ENCODE data around the gene MYH7B. TPM values are rescaled to one million over a fixed set of nuclear protein-coding genes. Genes with fewer than 3 reads are reported as not detected.

Gene MYH7B
- polyA plus RNA-seq, 1 experiment: 0.01 TPM

- H3K27me3 ChIP-seq (ENCODE audit: control insufficient read depth, insufficient read depth, low read length): no peaks in the 10 kb centered on the region
- TF ChIP-seq CTCF (IDR thresholded peaks at IDR 0.05; ENCODE audit: insufficient read depth, low read depth, low read length): no peak
- peaks cover 4% of the 10 kb centered on the region for H3K36me3 ChIP-seq (ENCODE audit: control insufficient read depth, insufficient read depth, low read length)
- no peak for DNase-seq (ENCODE audit: low read depth)
- H3K4me3 ChIP-seq (ENCODE audit: low read depth, low read length): no peak overlapping the region
- CTCF ChIA-PET: no interaction called here
- POLR2A ChIA-PET: no interaction called here
Measured at GRCh38 chr20:34916774-34917354, 38.8 kb upstream of the MYH7B start.

- ChIA-PET CTCF (interaction anchor here (2.0 kb wide), 1 partner anchor 13 kb away, joined by 5 read pairs; no protein-coding TSS in a partner anchor), POLR2A (no interaction called here)
Measured at GRCh38 chr20:34920055-34920454, 35.6 kb upstream of the MYH7B start.

GRCh38 chr20:34921436-34921835, 34.2 kb upstream of the MYH7B start:
- no peak for DNase-seq (ENCODE audit: low read depth)
- CTCF ChIA-PET: no interaction called here

More at GRCh38 chr20:34920055-34920454, 35.6 kb upstream of the MYH7B start:
- peaks cover 2% of the 10 kb centered on the region for H3K36me3 ChIP-seq (ENCODE audit: control insufficient read depth, insufficient read depth, low read length)
- H3K27me3 ChIP-seq (ENCODE audit: control insufficient read depth, insufficient read depth, low read length): no peaks in the 10 kb centered on the region
- no peak overlapping the region for H3K4me3 ChIP-seq (ENCODE audit: low read depth, low read length)
- DNase-seq (ENCODE audit: low read depth): no peak
- TF ChIP-seq CTCF (IDR thresholded peaks at IDR 0.05; ENCODE audit: insufficient read depth, low read depth, low read length): no peak

GRCh38 chr20:34922654-34923381, 32.9 kb upstream of the MYH7B start:
- no peak overlapping the region for H3K4me3 ChIP-seq (ENCODE audit: low read depth, low read length)
- peaks cover 8% of the 10 kb centered on the region for H3K36me3 ChIP-seq (ENCODE audit: control insufficient read depth, insufficient read depth, low read length)
- no peak for TF ChIP-seq CTCF (IDR thresholded peaks at IDR 0.05; ENCODE audit: insufficient read depth, low read depth, low read length)
- no peaks in the 10 kb centered on the region for H3K27me3 ChIP-seq (ENCODE audit: control insufficient read depth, insufficient read depth, low read length)
- CTCF ChIA-PET: interaction anchor here (1.6 kb wide), 1 partner anchor 15 kb away, joined by 3 read pairs; no protein-coding TSS in a partner anchor
- POLR2A ChIA-PET: interaction anchor here (0.6 kb wide), 1 partner anchor 1008 kb away, joined by 4 read pairs; no protein-coding TSS in a partner anchor
- DNase-seq (ENCODE audit: low read depth): peak; percentile 76

More at GRCh38 chr20:34921436-34921835, 34.2 kb upstream of the MYH7B start:
- Histone ChIP-seq H3K36me3 (ENCODE audit: control insufficient read depth, insufficient read depth, low read length) (peaks cover 6% of the 10 kb centered on the region), H3K4me3 (ENCODE audit: low read depth, low read length) (no peak overlapping the region), H3K27me3 (ENCODE audit: control insufficient read depth, insufficient read depth, low read length) (no peaks in the 10 kb centered on the region)
- TF ChIP-seq CTCF (IDR thresholded peaks at IDR 0.05; ENCODE audit: insufficient read depth, low read depth, low read length): no peak
- POLR2A ChIA-PET: no interaction called here

GRCh38 chr20:34923414-34923813, 32.3 kb upstream of the MYH7B start:
- ChIA-PET CTCF (interaction anchor here (1.6 kb wide), 1 partner anchor 16 kb away, joined by 3 read pairs; no protein-coding TSS in a partner anchor), POLR2A (interaction anchor here (0.6 kb wide), 1 partner anchor 1008 kb away, joined by 4 read pairs; no protein-coding TSS in a partner anchor)
- peaks cover 8% of the 10 kb centered on the region for H3K36me3 ChIP-seq (ENCODE audit: control insufficient read depth, insufficient read depth, low read length)
- H3K27me3 ChIP-seq (ENCODE audit: control insufficient read depth, insufficient read depth, low read length): no peaks in the 10 kb centered on the region
- DNase-seq (ENCODE audit: low read depth): no peak
- no peak for TF ChIP-seq CTCF (IDR thresholded peaks at IDR 0.05; ENCODE audit: insufficient read depth, low read depth, low read length)
- no peak overlapping the region for H3K4me3 ChIP-seq (ENCODE audit: low read depth, low read length)
